OCI-LY7 (cell line): ENCODE measurements around the gene B4GALT6.

ENCODE experiments used
- EZH2phosphoT487 ChIP-seq: fragments of 200-600 bp; sonication (generic); IDR thresholded peaks from 2 replicates; pipeline ENCODE4 v1.6.1; 2018; ENCODE audit warnings: low read depth, borderline replicate concordance, mild to moderate bottlenecking, mixed run types, antibody characterized with exemption, low read length, moderate library complexity, mixed read lengths
- TF ChIP-seq, protein P1 (sequence below): fragments of 200-600 bp; sonication (generic); conservative IDR thresholded peaks from 2 replicates; pipeline ENCODE4 v1.5.1; 2014; ENCODE audit warnings: mild to moderate bottlenecking, antibody characterized with exemption, low read length, moderate library complexity, mixed read lengths

DNA sequence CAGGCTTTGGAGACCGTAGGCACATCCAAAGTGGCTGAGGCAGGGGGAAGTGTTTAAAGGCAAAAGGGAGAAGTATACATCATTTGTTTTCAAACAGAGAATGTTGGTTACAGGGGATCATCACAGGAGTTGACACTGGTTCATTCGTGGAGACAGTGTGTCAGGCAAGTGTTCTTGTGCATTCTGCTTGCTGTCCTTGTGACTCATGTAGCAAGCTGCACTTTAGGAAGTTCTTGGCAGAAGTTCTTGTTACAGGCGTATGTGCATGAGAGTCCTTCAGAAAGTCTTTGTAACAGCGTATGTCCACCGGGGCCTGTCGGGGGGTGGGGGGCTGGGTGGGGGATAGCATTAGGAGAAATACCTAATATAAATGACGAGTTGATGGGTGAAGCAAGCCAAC, 36.5 kb upstream of the B4GALT6 start:
- TF ChIP-seq, protein P1, sequence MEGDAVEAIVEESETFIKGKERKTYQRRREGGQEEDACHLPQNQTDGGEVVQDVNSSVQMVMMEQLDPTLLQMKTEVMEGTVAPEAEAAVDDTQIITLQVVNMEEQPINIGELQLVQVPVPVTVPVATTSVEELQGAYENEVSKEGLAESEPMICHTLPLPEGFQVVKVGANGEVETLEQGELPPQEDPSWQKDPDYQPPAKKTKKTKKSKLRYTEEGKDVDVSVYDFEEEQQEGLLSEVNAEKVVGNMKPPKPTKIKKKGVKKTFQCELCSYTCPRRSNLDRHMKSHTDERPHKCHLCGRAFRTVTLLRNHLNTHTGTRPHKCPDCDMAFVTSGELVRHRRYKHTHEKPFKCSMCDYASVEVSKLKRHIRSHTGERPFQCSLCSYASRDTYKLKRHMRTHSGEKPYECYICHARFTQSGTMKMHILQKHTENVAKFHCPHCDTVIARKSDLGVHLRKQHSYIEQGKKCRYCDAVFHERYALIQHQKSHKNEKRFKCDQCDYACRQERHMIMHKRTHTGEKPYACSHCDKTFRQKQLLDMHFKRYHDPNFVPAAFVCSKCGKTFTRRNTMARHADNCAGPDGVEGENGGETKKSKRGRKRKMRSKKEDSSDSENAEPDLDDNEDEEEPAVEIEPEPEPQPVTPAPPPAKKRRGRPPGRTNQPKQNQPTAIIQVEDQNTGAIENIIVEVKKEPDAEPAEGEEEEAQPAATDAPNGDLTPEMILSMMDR, result no peak
- TF ChIP-seq EZH2phosphoT487, result no peak
